Measurements from ENCODE around the gene CXCL17. TPM values are rescaled to one million over a fixed set of nuclear protein-coding genes. Genes with fewer than 3 reads are reported as not detected.

The CXCL17 gene
- not detected in 2 replicates for total RNA-seq

DNA sequence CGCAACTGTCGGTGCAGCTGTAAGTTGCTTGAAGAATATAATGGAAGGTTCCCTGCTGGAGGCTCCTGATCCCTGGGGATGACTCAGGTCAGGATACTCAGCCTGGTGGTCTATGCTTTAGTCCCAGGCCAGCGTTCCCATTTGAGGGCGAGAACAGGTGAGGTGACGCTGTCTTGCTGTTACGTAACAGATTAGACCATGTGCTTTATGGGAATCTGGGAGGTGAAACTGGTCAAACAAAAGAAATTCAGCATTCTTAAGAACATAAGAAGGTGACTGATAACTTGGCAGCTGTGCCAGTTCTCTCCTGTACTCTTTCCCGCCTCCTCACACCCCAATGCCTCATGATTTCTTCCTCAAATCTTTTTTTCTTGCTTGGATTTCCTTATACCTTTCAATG lies at the start of gene CXCL17:
Gene CXCL17, minus strand, starts transcription at position 114 of the 400 bp plus-strand sequence. CDS start 114 bp downstream, outside the sequence.

GRCh38 chr19:42427313-42427712 lies 15.4 kb downstream of the CXCL17 start, which contains the start of gene LIPE:
Gene LIPE (minus strand): TSS chr19:42427388. CDS start chr19:42427149, 239 bp downstream.

GRCh38 chr19:42389899-42390298 lies 52.8 kb downstream of the CXCL17 start, which contains the start of gene CNFN:
Gene CNFN (minus strand): TSS chr19:42390297. CDS start chr19:42389037, 1,260 bp downstream.

Other genes starting within 250 kb of the CXCL17 start
- gene DEDD2, start 225.3 kb downstream of the CXCL17 start, total RNA-seq, result 12.0 and 13.4 TPM in 2 replicates
- gene ZNF526, start 222.6 kb downstream of the CXCL17 start, total RNA-seq, result 4.3 and 8.2 TPM in 2 replicates
- gene GSK3A, start 200.3 kb downstream of the CXCL17 start, total RNA-seq, result 16.3 and 17.9 TPM in 2 replicates
- gene ERF, start 187.8 kb downstream of the CXCL17 start, total RNA-seq, result 36.2 and 47.7 TPM in 2 replicates
- gene CIC, start 173.7 kb downstream of the CXCL17 start, total RNA-seq, result 42.0 and 69.8 TPM in 2 replicates
- gene PRR19, start 140.8 kb downstream of the CXCL17 start, total RNA-seq, result 0.35 and 8.3 TPM in 2 replicates
- gene PAFAH1B3, start 140.3 kb downstream of the CXCL17 start, total RNA-seq, result 16.9 and 27.4 TPM in 2 replicates
- not detected in 2 replicates for gene TMEM145, start 129.6 kb downstream of the CXCL17 start, total RNA-seq
- gene MEGF8, start 117.3 kb downstream of the CXCL17 start, total RNA-seq, result 25.9 and 32.7 TPM in 2 replicates
- gene CNFN, start 52.6 kb downstream of the CXCL17 start, total RNA-seq, result 1.6 and 1.8 TPM in 2 replicates
- 4.0 and 10.7 TPM in 2 replicates for gene LIPE, start 15.6 kb downstream of the CXCL17 start, total RNA-seq
- gene CEACAM1, start 85.5 kb upstream of the CXCL17 start, total RNA-seq, result 0.12 TPM in 1 of 2 replicates, not detected in the other
- not detected in 2 replicates for gene CEACAM8, start 152.0 kb upstream of the CXCL17 start, total RNA-seq